KMS-11 (cell line): ENCODE data around the gene POLD1.
"Not testable (repeated sequence)": the region's sequence is repeated elsewhere in the genome, so short reads cannot be mapped to it uniquely, and the experiment has no call there.

Experiments
- H2AFZ ChIP-seq: fragments of 200-600 bp; sonication (generic); 2 replicates; pipeline ENCODE4 v1.6.1; 2016; ENCODE audit warnings: antibody characterized with exemption, mixed run types, low read depth
- H3K27ac ChIP-seq: fragments of 200-600 bp; sonication (generic); 2 replicates; pipeline ENCODE4 v1.6.1; 2016; ENCODE audit warnings: mild to moderate bottlenecking, mixed run types
- H3K27me3 ChIP-seq: fragments of 200-600 bp; sonication (generic); 2 replicates; pipeline ENCODE4 v1.6.1; 2017; ENCODE audit warnings: mild to moderate bottlenecking, low read depth, mixed run types, moderate library complexity; ENCODE audit not compliant: insufficient read depth
- H3K36me3 ChIP-seq: fragments of 200-600 bp; sonication (generic); 2 replicates; pipeline ENCODE4 v1.6.1; 2017; ENCODE audit warnings: mild to moderate bottlenecking, mixed run types; ENCODE audit not compliant: insufficient read depth
- H3K4me1 ChIP-seq: fragments of 200-600 bp; sonication (generic); 2 replicates; pipeline ENCODE4 v1.6.1; 2016; ENCODE audit warnings: mild to moderate bottlenecking, low read depth, mixed run types; ENCODE audit not compliant: poor library complexity, severe bottlenecking
- H3K4me2 ChIP-seq: fragments of 200-600 bp; sonication (generic); 2 replicates; pipeline ENCODE4 v1.7.0; 2016; ENCODE audit warnings: mild to moderate bottlenecking, mixed run types
- H3K4me3 ChIP-seq: fragments of 200-600 bp; sonication (generic); IDR thresholded peaks from 2 replicates; pipeline ENCODE4 v1.6.1; 2017; ENCODE audit warnings: low read depth, low read length, mixed read lengths; ENCODE audit not compliant: insufficient read depth
- H3K79me2 ChIP-seq: fragments of 200-600 bp; sonication (generic); 2 replicates; pipeline ENCODE4 v1.6.1; 2016; ENCODE audit warnings: low read depth, mixed run types; ENCODE audit not compliant: insufficient read depth
- H3K9ac ChIP-seq: fragments of 200-600 bp; sonication (generic); 2 replicates; pipeline ENCODE4 v1.6.1; 2016; ENCODE audit warnings: mild to moderate bottlenecking, mixed run types
- H4K20me1 ChIP-seq: fragments of 200-600 bp; sonication (generic); 2 replicates; pipeline ENCODE4 v1.6.1; 2016; ENCODE audit warnings: mild to moderate bottlenecking, mixed run types; ENCODE audit not compliant: insufficient read depth
- TF ChIP-seq, protein P1 (sequence below): fragments of 200-600 bp; sonication (generic); conservative IDR thresholded peaks from 2 replicates; pipeline ENCODE4 v1.6.1; 2017; ENCODE audit warnings: low read depth, mild to moderate bottlenecking, antibody characterized with exemption, low read length, moderate library complexity, mixed read lengths

POLD1 gene

DNA sequence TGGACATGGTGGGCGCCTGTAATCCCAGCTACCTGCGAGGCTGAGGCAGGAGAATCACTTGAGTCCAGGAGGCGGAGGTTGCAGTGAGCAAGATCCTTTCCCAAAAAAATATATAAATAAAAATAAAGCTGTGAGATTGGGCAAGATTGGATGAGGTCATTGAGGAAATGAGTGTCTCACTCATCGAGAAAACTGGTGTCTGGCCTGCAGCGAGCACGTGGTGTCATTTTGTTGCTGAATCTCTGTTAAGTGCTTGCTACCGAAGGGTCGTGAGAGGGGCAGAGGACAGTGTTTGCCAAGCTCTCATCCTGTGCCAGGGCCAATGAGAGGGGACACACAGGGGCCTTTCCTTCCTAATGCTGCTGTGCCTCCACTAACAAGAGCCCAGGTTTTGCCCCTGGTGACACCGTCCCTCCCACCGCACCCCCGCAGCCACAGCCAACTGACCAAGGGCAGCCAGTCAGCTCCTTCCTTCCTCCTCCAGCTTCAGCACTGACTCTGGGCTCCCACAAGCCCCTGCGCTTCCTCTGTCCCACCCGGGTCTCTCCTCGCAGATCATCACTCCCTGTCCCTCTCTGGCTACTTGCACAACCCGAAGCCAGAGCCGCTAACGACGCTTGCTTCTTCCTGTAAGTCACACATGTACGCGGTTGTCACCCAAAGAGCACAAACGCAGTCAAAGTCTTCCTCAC, 3.2 kb downstream of the POLD1 start:
- Histone ChIP-seq H3K27ac (no peak overlapping the region), H3K36me3 (0 out of 2 replicates have a peak, but pooled peaks cover 10% of the 10 kb centered on the region), H3K9ac (no peak overlapping the region), H3K4me3 (no peak overlapping the region), H3K27me3 (no peaks in the 10 kb centered on the region), H2AFZ (no peak overlapping the region), H4K20me1 (no peaks in the 10 kb centered on the region; the same call in 1 of the 2 replicates), H3K4me2 (no peak overlapping the region), H3K4me1 (peaks cover 11% of the 10 kb centered on the region), H3K79me2 (peaks cover 60% of the 10 kb centered on the region)
- TF ChIP-seq, protein P1, sequence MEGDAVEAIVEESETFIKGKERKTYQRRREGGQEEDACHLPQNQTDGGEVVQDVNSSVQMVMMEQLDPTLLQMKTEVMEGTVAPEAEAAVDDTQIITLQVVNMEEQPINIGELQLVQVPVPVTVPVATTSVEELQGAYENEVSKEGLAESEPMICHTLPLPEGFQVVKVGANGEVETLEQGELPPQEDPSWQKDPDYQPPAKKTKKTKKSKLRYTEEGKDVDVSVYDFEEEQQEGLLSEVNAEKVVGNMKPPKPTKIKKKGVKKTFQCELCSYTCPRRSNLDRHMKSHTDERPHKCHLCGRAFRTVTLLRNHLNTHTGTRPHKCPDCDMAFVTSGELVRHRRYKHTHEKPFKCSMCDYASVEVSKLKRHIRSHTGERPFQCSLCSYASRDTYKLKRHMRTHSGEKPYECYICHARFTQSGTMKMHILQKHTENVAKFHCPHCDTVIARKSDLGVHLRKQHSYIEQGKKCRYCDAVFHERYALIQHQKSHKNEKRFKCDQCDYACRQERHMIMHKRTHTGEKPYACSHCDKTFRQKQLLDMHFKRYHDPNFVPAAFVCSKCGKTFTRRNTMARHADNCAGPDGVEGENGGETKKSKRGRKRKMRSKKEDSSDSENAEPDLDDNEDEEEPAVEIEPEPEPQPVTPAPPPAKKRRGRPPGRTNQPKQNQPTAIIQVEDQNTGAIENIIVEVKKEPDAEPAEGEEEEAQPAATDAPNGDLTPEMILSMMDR = no peak

DNA sequence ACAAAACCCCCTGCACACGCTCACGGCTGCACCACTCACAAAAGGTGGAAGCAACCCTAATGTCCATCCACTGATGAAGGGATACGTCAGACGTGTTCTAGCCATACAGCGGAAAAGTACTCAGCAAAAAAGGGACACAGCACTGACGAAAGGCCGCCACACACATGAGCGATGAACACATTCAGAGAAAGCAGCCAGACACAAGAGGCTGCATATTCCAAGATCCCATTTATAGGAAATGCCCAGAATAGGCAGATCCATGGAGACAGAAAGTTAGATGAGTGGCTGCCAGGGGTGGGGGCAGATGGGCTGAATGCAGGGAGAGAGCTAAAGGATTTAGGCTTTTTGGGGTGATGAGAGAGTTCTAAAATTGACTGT, 3.7 kb downstream of the POLD1 start:
- peaks cover 11% of the 10 kb centered on the region for H3K4me1 ChIP-seq
- no peak overlapping the region for H3K9ac ChIP-seq
- no peak overlapping the region for H2AFZ ChIP-seq
- H3K4me2 ChIP-seq = no peak overlapping the region
- no peak overlapping the region for H3K27ac ChIP-seq
- H3K79me2 ChIP-seq = peaks cover 66% of the 10 kb centered on the region
- H3K36me3 ChIP-seq = peaks cover 13% of the 10 kb centered on the region; the same call in 1 of the 2 replicates
- TF ChIP-seq, protein P1 = no peak
- no peaks in the 10 kb centered on the region; the same call in 1 of the 2 replicates for H4K20me1 ChIP-seq
- H3K4me3 ChIP-seq = no peak overlapping the region
- no peaks in the 10 kb centered on the region for H3K27me3 ChIP-seq

DNA sequence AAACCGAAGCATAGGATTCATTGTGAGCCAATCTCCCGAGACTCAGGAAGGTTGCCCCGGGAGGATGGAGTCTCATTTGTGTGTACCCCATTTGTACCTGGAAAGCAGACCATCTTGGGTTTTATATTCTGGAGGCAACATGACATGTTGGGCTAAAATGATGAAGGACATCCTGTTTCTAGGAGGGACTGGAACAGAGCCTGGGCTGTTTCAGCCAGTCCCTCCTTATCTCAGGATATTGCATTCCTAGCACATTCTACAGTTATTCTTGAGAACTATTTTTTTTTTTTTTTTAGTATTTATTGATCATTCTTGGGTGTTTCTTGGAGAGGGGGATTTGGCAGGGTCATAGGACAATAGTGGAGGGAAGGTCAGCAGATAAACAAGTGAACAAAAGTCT, 6.1 kb downstream of the POLD1 start:
- not testable (repeated sequence) for H3K4me3 ChIP-seq, H4K20me1 ChIP-seq, H3K4me1 ChIP-seq, H3K4me2 ChIP-seq, H3K9ac ChIP-seq, H3K27ac ChIP-seq, H2AFZ ChIP-seq, H3K27me3 ChIP-seq
- Histone ChIP-seq H3K79me2 (peaks cover 66% of the 10 kb centered on the region), H3K36me3 (peaks cover 19% of the 10 kb centered on the region; the same call in 1 of the 2 replicates)

DNA sequence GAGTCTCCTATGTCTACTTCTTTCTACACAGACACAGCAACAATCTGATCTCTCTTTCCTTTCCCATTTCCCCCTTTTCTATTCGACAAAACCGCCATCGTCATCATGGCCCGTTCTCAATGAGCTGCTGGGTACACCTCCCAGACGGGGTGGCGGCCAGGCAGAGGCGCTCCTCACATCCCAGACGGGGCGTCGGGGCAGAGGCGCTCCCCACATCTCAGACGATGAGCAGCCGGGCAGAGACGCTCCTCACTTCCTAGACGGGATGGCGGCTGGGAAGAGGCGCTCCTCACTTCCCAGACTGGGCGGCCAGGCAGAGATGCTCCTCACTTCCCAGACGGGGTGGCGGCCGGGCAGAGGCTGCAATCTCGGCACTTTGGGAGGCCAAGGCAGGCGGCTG, 6.8 kb downstream of the POLD1 start:
- H4K20me1 ChIP-seq, H3K27ac ChIP-seq, H3K4me3 ChIP-seq, H3K4me2 ChIP-seq, H3K9ac ChIP-seq, H3K4me1 ChIP-seq, H2AFZ ChIP-seq, H3K27me3 ChIP-seq: not testable (repeated sequence)
- peaks cover 59% of the 10 kb centered on the region for H3K79me2 ChIP-seq
- peaks cover 19% of the 10 kb centered on the region; the same call in 1 of the 2 replicates for H3K36me3 ChIP-seq

DNA sequence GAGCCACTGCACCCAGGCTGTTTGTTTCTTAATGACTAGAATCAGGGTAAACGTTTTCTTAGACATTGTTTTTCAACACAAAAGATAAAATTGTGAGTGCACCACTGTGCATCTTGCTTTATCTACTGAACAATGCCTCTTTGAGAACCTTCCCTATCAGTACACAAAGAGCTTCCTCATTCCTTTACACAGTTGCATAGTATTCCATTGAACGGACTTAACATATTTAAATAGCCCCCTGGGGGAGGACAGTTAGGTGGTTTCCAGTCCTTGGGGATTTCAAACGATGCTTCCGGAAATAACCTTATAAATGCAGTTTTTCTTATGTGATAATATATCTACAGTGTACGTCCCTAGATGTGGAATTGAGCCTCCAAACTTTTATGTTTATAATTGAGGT, 8.6 kb downstream of the POLD1 start:
- Histone ChIP-seq H3K4me2 (no peak overlapping the region), H2AFZ (no peak overlapping the region), H3K27me3 (no peaks in the 10 kb centered on the region), H3K36me3 (peaks cover 10% of the 10 kb centered on the region; the same call in 1 of the 2 replicates), H3K79me2 (peaks cover 43% of the 10 kb centered on the region), H3K9ac (no peak overlapping the region), H3K27ac (no peak overlapping the region), H4K20me1 (no peaks in the 10 kb centered on the region), H3K4me1 (no peaks in the 10 kb centered on the region), H3K4me3 (no peak overlapping the region)
- TF ChIP-seq, protein P1 = no peak
